ENCODE measurements around the gene CCDC86. TPM values are rescaled to one million over a fixed set of nuclear protein-coding genes. Genes with fewer than 3 reads are reported as not detected.

Gene CCDC86
- total RNA-seq, 4 donors from 2014 or later = 11.5 to 30.5 (median 17.3) TPM

DNA sequence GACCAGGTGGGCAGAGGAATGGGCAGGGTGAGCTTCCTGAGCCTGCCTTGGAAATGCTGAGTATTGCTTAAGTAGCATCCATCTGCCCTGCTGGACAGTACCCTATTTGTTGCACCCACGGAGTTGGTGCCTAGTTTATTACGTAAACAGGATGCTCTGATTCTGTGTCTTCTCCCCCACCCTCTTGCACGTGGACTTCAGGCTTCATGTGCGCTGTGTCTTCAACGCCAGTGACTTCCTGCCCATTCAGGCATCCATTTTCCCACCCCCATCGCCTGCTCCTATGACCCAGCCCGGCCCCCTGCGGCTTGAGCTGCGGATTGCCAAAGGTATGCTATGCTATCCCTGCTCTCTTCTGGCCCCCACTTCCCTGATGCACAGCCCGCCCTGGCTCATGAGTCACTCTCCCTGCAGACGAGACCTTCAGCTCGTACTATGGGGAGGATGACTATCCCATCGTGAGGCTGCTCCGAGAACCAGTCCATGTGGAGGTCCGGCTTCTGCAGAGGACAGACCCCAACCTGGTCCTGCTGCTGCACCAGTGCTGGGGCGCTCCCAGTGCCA, 31.1 kb downstream of the CCDC86 start:
- TF ChIP-seq, protein P1, sequence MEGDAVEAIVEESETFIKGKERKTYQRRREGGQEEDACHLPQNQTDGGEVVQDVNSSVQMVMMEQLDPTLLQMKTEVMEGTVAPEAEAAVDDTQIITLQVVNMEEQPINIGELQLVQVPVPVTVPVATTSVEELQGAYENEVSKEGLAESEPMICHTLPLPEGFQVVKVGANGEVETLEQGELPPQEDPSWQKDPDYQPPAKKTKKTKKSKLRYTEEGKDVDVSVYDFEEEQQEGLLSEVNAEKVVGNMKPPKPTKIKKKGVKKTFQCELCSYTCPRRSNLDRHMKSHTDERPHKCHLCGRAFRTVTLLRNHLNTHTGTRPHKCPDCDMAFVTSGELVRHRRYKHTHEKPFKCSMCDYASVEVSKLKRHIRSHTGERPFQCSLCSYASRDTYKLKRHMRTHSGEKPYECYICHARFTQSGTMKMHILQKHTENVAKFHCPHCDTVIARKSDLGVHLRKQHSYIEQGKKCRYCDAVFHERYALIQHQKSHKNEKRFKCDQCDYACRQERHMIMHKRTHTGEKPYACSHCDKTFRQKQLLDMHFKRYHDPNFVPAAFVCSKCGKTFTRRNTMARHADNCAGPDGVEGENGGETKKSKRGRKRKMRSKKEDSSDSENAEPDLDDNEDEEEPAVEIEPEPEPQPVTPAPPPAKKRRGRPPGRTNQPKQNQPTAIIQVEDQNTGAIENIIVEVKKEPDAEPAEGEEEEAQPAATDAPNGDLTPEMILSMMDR (IDR thresholded peaks at IDR 0.05; ENCODE audit: low read depth) = no peak

DNA sequence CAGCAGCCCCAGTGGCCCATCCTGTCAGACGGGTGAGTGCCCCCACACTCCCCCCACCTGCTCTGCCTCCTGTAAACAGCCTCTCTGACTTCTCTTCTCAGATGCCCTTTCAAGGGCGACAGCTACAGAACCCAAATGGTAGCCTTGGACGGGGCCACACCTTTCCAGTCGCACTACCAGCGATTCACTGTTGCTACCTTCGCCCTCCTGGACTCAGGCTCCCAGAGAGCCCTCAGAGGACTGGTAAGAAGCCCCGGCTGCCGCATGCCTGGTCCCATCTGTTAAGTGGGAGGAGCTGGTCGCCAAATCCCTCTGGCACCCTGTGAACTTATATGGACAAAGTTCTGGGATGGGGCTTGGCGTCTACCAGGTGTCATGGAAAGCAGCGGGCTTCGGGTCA, 31.6 kb downstream of the CCDC86 start:
- TF ChIP-seq, protein P1 (IDR thresholded peaks at IDR 0.05; ENCODE audit: low read depth) = no peak

DNA sequence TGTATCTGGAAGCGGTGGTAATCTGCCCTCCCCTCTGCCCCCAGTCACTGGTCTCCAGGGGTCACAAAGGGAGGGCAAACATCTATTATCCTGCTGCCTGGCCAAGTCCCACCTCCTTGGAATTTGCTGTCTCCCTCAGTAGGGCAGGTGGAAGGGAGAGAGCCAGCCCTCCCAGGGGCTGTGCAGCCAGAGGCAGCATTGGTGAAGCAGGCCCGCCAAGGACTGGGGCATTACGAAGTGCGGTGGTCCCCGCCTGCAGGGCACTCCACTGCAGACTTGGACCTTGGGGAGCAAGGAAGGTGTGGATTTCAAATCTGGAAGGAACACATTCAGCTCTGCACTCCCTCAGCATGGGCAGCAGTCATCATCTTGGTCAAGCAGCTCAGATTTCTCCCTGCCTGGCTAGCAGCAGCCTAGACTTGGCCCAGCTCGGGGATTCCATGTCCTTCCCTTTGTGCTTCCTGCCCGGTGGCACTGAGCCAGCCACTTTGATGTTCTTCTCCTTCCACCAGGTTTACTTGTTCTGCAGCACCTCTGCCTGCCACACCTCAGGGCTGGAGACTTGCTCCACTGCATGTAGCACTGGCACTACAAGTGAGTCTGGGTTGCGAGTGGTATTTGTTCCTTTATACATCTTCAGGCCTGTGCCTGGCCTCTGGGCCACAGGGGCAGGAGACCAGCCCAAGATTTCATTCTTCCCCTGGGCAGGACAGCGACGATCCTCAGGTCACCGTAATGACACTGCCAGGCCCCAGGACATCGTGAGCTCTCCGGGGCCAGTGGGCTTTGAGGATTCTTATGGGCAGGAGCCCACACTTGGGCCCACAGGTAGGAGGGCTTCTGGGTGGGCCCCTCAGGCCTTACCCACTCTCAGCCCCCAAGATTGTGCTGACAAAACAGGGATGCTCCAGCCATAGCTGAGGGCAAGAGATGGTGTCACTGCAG, 32.8 kb downstream of the CCDC86 start:
- TF ChIP-seq, protein P1 (IDR thresholded peaks at IDR 0.05; ENCODE audit: low read depth) = no peak

DNA sequence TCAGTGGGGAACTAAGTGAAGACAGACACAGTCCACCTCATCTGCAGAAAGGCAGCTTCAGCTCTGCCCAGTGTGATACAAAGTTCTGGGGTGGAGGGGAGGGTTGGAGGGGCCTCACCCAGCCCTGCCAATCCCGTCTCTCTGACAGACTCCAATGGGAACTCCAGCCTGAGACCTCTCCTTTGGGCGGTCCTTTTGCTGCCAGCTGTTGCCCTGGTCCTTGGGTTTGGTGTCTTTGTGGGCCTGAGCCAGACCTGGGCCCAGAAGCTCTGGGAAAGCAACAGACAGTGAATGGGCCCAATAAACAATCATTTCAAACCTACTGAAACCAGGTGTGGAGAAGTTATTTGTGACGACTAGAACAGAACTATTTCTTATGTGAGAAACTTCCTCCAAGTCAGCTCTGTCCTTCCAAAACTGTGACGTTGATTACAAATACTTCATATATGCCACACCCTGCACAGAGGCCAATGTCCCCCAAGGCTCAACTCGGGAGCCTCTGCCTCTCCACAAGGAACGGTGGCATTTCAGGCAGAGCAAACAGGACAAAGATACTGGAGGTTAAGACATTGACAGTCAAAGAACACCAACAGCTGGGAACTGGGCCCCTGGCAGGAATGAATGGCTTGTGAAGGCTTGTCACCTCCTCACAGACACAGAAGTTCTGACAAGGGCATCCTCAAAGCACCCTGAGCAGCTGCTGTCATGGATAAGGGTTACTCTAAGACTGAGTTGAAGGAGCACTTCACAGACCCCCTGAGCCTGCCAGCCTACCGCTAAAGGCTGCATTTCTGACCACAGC, 33.7 kb downstream of the CCDC86 start:
- TF ChIP-seq, protein P1 (IDR thresholded peaks at IDR 0.05; ENCODE audit: low read depth) = no peak

DNA sequence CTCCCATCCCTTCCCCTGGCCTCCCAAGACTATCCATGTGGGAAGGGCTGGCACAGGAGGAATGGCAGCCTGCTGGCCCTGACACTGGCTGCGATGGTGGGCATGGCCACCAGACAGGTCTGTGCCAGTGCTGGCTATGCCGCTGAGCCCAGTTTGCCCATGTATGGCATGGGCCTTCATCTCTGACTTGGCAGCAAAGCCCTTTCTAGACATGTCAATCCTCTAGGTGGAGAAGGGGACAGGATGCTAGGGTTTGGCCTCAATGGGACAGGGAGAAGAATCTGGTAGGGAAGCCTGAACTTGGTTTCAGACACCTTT, 34.2 kb downstream of the CCDC86 start:
- TF ChIP-seq, protein P1 (IDR thresholded peaks at IDR 0.05; ENCODE audit: low read depth) = no peak

DNA sequence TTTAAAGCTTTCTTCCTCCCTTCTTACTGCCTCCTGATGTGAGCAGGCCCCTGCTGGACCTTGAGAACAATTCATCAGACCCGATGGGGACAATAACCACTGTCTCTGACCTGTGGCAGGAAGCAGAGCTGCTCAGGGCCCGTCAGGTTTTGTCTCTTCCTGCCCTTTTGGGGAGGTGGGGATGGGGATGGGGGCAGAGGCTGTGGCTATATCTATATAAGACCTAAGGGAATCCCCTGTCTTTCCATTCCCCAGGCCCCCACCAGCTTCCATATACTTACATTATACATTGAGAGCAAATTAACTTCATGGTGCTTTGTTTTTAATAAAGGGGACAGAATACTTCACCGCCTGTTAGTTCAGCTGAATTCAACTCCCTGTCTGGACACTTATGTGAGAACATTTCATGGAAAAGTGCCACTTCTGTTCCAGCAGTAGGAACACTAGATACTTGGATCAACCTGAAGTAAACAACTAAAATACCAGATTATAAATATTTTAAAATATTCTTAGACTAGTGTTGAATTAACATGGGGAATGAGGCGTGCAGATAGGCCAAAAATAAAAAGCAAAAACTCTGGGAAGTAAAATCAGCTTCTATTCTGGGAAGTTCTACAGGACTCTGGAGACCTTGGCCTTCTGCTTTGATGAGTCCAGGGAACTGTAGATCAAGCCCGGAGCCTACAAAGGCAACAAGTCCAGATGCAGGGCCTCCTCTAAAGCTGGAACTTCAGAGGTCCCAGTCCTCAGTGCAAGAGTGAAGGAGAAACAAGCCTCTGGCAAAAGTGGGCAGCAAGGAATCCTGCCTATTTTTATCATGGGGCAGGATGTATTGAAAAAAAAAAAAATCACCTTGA, 36.6 kb downstream of the CCDC86 start:
- TF ChIP-seq, protein P1 (IDR thresholded peaks at IDR 0.05; ENCODE audit: low read depth) = no peak

Measured in subcutaneous adipose tissue (tissue), 4 donors.